ACHN (cell line): ENCODE measurements around the gene MYB.
"Not testable (repeated sequence)": the region's sequence is repeated elsewhere in the genome, so short reads cannot be mapped to it uniquely, and the experiment has no call there.

Experiments
- DNase-seq: peaks from one replicate; pipeline ENCODE4 v3.0.0-alpha.2; 2015
- in situ Hi-C: cut with HindIII; loops from 2 replicates; pipeline ENCODE4 v1.10.0; 2017; ENCODE audit warnings: low sequenced_read_pairs, low pct_ligation_motif_present, low pct_unique_long_range_greater_than_20kb

MYB gene

DNA sequence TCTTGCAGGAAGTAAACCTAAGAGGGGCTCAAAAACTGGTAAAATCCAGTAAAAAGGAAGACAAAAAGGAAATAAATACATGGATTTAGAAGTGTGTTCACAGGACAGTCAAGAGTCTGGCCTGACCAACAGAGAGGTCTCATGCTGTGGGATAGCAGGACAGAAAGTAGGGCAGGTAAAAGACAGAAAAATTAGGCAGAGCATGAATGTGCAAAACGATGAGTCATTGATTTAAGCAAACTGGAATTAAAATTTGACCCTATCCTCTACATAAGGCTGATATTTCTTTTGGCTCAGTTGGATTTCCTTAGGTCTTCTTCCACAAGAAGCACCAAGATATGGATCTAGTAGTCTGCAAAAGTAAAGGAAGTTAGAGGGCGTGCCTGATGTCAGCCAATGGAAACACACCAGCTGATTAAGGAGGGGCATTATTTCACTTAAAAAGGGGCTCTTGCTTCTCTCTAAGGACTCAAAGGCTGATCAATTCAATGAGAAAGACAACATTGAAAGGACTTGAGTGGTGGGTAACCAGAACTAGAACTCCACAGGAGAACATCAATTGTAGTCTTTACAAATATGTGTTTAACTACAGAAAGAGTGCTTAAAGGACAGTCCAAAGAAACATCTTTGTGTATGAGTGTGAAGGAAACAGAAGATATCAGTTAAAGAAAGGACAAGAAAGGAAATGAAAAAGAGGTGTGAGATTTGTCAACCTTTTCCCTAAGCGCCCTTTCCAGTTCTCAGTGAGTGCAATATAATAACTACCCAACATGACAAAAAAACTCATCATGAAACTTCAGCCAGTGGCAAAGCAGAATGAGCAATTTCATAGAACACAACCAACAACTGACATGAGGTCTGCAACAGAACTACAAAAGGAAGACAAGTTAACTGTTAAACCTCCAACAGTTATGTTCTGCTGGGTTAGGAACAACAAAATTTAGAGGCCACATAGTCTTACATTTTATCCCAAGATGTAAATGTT, 19.4 kb upstream of the MYB start:
- in situ Hi-C loops: no loop called here
- no peak for DNase-seq

DNA sequence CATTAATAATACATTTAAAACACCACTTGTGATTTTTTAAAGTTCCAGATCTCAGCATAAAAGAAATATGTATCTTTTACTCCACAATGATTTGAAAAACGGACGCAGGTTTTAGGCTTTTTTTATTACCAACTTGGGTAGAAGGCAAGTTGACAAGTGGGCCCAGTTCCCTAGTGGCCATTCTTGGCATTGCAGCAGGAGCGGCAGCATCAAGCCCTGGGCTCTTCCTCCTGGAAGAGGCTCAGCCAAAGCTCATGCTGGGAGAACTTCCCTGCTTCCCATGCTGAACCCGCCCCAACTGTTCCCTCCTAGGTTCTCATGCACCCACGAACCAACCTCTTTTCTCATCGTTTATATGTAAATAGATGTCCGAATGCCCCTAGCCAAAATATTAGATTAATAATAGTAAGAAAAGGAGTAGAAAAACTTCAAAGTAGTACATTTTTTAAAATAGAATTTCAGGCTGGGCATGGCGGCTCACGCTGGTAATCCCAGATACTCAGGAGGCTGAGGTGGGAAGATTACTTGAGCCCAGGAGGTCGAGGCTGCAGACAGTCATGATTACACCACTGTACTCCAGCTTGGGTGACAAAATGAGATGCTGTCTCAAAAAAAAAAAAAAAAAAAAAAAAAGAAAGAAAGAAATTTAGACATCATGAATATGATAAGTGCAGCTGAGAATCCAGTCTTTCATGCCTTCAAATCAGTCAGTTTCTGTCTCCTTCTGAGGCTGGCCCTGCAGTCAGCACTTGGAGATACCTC, 18.2 kb upstream of the MYB start:
- DNase-seq: peak; percentile 36
- in situ Hi-C loops: no loop called here

DNA sequence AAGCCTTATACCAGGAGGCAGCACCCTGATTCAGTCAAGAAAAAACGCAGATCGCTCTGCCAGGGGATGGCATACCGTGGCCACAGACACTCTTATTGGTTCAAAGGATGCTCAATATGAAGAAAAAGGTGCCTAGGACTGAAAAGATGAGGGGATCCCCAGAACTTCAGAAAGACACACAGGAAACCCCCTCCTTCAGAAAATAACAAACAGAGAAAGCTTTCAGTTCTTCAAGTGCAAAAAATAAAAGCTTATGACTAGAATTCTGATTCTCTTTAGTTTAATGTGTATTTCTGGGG, 17.7 kb upstream of the MYB start:
- no peak for DNase-seq
- in situ Hi-C loops: no loop called here

DNA sequence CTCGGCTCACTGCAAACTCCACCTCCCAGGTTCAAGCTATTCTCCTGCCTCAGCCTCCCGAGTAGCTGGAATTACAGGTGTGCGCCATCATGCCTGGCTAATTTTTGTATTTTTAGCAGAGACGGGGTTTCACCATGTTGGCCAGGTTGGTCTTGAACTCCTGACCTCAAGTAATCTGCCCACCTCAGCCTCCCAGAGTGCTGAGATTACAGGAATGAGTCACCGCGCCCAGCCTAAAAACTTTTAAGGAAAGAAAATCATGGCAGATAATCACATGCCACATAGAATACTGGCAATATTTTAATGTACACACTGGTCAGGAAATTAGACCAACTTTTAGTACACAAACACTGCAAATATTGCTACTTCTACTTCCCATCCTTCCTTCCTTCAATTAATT, 16.7 kb upstream of the MYB start:
- in situ Hi-C loops, DNase-seq: not testable (repeated sequence)

DNA sequence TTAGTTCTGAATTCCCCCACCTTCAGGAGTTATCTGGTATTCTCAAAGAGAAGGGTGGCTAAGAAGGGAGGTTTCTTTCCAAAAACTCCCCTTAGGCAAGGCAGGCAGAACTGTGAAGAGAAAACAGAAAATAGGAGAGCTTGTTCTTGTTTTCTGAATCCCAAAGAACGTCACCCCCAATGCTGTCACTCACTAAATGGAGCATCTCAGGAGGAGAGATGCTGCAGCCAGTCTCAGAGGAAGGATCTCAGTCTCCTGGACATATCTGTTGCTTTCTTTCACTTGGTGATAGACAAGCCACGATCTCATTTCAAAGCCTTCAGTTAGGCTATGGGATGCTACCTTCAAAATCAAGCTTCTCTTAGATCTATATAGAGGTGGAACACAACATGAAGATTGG, 16.1 kb upstream of the MYB start:
- DNase-seq: no peak
- in situ Hi-C loops: no loop called here

DNA sequence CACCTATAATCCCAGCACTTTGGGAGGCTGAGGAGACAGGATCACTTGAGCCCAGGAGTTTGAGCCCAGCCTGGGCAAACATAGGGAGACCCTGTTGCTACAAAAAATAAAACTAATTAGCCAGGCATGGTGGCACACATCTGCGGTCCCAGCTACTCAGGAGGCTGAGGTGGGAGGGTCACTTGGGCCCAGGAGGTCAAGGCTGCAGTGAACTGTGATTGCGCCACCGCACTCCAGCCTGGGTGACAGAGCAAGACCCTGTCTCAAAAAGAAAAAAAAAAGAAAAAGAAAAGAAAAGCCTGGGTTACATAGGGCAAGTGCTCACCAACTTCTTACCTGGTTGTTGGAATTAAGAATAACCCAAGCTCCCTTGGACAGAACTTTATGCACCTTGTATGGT, 14.6 kb upstream of the MYB start:
- no peak for DNase-seq
- in situ Hi-C loops: no loop called here

DNA sequence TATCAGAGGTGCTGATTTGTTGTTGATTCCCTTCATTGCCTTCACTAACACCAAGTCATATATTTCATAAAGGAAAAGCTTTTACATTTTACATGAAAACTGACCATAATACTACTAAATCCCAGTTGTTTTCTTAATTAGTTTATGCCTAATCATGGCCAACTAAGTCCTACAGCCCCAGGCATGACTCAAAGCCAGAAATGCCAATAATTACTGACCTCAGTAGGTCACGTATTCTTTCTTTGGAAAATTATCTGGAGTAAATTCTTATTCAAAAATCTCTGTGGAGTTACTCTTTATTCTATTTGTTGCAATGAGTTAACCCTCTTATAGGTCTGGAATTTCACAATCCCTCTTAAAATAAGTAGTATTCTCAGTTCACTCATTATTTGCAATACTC, 13.5 kb upstream of the MYB start:
- DNase-seq: no peak
- in situ Hi-C loops: no loop called here

DNA sequence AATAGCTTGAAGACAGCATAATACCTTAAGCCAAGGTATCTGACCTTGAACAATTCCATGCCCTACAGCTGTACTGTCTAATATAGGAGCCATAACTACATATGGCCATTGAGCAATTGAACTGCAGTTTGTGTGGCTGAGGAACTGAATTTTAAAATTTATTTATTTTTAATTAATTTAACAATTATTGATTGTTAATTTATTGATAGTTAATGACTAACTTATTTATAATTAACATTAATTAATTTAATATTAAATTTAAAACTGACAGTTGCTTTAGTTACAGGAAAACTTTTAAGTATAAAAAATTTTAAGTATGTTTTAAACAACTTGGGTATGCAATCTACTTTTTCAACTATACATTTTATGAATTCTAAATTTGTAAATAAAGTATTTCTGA, 12.3 kb upstream of the MYB start:
- in situ Hi-C loops: no loop called here
- no peak for DNase-seq

DNA sequence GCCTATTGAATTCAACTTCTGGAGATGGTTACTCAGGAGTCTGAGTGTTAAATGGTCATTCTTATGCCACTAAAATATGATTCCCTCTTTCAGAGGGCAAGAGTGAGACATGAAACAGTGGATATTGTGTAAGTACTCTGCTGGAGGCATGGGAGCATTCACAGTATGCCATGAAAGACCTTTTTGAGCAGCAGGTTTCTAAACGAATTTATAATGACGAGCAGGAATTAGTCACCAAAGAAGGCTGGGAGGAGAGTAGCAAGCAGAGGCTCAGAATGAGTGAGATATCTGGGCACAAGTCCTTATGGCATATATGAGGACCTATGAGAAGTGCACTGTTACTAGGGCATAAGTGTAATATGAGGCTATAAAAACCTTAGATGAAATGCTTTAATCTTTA, 10.9 kb upstream of the MYB start:
- DNase-seq: no peak
- in situ Hi-C loops: no loop called here

DNA sequence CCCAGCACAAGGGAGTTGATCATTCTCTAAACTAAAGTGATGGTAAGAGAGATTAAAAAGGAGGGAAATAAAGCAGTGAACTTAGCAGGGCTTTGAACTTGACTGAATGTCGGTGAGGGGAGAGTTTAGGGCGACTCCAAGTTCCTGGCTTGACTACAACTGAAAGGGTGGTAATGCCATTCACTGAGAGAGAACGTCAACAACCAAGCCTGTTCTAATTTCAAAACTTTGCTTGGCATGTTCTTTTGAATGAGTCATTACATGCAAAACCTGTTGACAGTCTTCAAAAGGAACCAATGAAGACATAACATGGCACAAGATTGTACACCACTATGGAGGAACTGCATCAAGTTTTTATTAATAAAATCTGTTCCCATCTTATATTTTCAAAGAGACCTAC, 10.3 kb upstream of the MYB start:
- in situ Hi-C loops: no loop called here

DNA sequence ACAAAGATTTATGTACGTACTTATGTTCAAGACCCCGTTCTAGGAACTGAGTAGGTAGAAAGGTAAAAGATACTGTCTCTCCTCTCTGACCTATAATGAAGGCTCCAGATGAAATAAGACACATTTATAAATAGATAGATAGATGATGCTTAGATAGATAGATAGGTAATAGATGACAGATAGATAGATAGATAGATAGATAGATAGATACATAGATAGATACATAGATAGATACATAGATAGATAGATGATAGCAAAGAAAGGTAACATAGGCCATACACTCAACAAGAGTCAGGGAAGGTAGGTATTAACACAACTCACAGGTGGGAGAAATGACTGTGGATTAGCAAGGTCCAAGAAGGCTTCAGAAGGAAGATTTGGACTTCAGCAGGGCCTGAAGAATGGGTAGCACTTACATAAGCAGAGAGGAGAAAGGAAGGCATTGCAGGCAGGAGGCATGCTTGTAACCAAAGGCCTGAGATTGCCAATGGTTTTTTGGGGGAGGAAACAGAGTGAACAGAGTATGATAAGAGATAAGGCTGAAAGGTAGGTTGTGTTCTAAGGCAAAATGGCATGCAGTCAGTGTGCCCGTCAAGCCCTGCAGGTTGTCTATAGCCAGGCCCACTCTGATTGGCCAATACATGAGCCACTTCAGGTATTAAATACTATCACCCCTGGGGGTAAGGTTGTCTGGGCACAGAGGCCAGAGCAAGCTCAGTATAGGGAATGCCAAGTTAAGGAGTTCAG, 7.7 kb upstream of the MYB start:
- in situ Hi-C loops: no loop called here
- no peak for DNase-seq

More for the DNA sequence above, 10.3 kb upstream of the MYB start:
- no peak for DNase-seq

DNA sequence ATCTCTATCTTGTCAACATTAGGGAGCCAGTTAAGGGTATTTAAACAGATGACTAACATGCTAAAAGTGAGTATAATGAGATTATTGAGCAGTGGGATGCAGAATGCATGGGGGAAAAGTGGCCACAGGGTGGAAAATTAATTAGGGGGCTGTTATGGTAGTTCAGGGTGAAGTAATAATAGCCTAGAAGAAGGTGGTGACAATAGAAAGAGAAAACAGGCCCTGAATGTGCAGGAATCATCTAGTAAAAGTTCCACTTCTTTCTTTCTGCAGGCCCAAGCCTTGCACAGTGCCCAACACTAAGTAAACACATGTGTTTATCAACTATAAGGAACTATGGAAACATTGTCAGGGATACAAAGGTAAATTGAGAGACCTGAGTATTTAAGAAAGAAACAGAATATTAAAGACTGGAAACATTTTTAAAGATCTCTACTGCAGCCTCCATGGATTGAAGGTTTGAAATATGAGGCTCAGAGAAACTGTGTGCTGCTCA, 7.1 kb upstream of the MYB start:
- in situ Hi-C loops: no loop called here
- no peak for DNase-seq

DNA sequence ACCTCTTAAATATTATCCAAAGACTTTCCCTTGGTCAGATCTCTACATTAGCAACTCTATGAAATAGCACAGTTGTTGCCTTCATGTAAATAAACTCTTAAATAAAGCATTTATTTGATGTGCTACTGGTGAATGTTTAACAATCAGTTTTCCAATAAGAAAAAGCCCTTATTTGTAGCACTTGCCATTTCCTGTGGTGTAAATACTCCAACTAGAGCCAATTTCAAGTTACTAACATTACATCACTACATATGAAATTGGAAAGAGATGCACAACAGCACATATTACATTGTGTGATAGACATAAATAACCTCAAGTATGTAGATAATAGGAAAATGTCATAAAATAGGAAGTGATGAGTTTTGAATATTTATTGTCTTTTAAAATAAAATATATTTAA, 5.0 kb upstream of the MYB start:
- no peak for DNase-seq
- in situ Hi-C loops: no loop called here

DNA sequence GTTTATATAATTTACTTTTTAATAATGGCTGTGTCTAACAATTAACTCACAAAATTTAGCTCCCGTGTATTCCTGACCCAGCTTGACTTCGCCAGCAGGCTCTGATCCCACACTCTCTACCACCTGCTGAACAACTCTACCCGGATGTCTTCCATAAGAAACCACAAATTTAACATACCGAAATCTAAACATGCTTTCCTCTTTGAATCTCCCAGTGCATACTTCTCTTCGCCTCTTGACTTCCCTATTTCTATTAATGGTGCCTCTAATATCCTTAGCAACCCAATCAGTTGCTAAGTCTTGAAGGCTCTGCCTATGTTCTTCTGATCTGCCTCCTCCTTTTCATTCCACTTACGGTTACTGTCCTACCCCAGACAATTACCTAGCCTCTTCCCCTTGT, 4.6 kb upstream of the MYB start:
- no peak for DNase-seq
- in situ Hi-C loops: no loop called here

DNA sequence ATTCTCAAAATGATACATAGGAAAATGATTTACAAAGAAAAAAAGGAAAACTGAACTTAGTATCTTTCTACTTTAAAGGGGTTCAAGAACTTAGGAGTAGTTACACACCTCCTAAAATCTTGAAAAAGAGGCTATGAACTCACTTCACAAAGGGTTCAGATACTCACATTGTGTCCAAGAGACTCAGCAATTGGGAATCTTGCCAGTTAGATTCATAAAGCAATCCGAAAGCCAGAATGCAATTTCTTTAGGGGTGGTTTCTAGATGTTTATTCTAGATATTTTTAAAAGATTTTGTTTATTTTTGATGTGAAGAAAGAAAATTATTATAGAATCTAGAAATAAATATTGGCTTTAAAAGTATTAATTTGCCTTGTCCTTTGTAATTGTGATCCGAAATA, 1.7 kb upstream of the MYB start:
- in situ Hi-C loops: no loop called here
- DNase-seq: no peak

DNA sequence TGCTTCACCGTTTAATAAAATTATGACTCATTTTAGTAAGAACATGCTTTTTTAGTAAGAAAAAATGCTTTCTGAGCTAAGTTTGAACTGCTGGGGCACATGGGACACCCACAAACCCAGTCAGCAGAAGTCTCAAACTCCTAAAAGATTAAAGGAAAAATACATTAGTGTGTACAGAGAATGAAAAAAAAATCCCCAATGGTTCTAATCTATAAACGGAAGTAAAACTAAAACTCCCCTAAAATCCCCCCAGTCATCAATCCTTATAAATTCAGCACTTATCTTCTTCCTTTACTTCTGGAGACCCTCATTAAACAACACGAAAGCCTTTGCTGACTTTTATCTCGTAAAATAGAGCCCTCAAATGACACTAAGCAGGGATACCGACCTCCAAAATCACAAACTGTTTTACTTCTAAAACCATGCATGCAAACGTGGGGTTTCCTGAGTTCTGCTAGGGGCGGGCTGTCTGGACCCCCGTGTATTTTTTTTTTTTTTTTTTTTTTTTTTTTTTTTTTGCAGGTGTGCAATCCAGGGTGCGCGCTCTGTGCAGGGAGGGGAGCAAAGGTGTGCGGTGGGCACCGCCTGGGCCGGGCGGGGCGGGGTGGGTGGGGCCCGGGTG, 1.1 kb upstream of the MYB start:
- in situ Hi-C loops: no loop called here
- DNase-seq: no peak

DNA sequence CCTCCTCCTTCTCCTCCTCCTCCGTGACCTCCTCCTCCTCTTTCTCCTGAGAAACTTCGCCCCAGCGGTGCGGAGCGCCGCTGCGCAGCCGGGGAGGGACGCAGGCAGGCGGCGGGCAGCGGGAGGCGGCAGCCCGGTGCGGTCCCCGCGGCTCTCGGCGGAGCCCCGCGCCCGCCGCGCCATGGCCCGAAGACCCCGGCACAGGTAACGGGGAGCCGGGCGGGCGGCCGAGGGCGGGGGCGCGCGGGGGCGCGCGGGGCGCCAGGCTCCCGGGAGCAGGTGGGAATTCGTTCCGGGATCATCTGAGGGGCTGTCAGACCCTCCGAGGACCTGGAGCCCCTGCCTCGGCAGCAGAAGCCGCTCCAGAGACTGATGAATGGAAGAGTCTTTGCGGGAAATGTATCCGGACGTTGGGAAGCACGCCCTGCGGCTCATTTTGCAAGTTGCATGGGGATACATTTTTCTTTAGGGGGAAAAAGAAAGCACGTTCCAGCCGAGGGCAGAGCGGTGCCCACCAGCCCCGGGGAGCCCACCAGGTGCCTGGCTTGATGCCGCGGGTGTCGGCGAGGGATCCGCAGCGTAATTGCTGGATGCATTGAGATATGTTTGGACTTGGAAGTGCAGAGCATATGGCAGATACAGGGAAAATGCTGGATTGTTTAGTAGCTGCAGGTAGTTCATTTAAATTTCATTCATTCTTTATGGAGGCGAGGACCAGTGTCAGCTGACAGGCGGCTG, 394 bp downstream of the MYB start:
- no peak for DNase-seq
- in situ Hi-C loops: no loop called here
